Forelimb muscle (tissue), 1 donor: ENCODE data around the gene MOCS1. TPM values are rescaled to one million over a fixed set of nuclear protein-coding genes. Genes with fewer than 3 reads are reported as not detected.
"Not testable (repeated sequence)": the region's sequence is repeated elsewhere in the genome, so short reads cannot be mapped to it uniquely, and the experiment has no call there.

ENCODE experiments used
- DNase-seq: peaks from one replicate; pipeline ENCODE4 v3.0.0-alpha.2; 2013; ENCODE audit warnings: low read depth
- polyA plus RNA-seq: library from polyadenylated mRNA; unstranded; fragments of 120-200 nt; gene quantifications from one replicate; pipeline ENCODE4 v1.2.1, GENCODE V29; 2013; ENCODE audit not compliant: insufficient read length

Gene MOCS1
- 9.2 TPM for polyA plus RNA-seq

DNA sequence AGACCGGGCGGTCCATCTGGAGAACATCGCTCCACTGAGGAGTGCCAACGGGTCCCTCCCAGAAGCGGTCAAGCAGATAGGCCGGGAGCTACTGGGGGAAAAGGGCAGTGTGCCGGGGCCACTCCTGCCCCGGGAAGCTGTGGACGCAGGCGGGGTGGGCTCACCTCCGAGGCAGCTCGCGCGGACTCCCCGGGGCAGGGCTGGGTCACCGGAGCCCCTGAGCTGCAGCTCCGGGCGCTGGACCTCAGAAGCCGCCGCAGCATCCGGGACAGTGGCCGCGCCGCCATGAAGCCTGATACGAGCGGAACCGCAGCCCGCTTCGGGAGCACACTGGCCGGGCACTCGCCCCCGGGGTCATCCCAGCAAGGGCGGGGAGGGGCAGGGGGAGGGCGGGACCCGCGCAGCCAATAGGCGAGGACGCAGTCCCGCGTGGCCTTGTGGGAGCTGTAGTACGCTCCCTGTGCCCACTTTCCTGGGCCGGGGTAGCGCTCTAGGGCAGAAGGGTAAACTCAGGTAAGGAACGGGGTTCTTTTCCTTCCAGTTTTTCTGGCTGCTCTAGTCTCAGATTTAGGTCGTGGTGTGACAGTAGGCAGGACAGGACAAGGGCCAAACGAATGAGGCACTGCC, at the start of gene MOCS1:
Gene MOCS1 (minus strand): TSS at position 332 of the 627 bp plus-strand sequence. CDS start 45 bp downstream, at position 287.
- DNase-seq, result peak; percentile 9

DNA sequence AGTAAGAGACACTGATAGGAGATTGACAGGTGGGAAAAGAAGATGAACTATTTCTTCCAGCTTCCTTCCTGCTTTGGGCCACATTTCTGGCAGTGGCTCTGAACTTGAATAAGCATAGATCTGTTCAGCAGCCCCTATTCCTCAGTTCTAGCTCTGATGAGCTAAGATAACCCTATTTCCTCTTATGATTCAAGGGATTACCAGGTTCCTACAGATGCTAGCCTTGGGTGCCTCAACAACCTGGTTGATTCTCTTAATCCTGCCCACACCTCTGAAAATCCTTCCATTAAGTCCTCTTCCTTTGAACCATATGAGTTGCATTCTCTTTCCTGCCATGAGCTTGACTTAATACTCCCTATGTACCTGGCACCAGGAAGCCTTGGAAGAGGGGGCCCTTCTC, 49.8 kb upstream of the MOCS1 start:
- no peak for DNase-seq

DNA sequence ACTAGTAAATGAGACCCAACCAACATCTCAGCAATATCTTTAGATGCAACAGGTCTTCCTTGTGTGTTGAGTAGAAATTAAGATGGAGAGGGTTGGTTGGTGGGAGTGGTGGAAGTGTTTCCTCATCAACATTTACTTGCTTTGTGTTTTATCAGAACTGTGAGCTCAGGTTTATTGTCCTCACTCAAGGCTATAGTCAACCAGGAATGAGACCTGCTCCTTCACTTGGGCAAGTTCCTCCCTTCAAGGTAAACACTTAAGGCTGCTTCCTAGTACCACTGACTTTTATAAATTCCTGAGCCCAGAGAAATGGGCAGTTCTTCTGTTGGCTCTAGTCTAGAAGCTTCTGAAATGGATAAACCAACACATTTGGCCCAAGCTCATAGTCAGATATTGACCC, 48.9 kb upstream of the MOCS1 start:
- DNase-seq, result no peak

DNA sequence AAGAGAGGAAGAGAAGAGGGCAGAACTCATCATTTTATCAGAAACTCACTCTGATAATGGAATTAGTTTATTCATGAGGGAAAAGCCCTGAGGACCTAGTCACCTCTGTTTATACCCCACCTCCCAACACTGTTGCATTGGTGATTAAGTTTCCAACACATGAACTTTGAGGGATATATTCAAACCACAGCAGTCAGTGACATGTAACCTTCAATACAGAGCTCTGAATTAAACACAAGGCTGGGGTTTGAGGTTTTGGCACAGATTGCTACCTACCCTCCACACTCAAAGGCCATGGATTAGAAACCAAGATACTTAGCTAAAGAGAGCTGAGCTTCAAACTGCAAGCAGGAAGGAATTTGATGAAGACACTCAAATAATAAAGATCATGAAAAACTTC, 48.5 kb upstream of the MOCS1 start:
- DNase-seq, result no peak

DNA sequence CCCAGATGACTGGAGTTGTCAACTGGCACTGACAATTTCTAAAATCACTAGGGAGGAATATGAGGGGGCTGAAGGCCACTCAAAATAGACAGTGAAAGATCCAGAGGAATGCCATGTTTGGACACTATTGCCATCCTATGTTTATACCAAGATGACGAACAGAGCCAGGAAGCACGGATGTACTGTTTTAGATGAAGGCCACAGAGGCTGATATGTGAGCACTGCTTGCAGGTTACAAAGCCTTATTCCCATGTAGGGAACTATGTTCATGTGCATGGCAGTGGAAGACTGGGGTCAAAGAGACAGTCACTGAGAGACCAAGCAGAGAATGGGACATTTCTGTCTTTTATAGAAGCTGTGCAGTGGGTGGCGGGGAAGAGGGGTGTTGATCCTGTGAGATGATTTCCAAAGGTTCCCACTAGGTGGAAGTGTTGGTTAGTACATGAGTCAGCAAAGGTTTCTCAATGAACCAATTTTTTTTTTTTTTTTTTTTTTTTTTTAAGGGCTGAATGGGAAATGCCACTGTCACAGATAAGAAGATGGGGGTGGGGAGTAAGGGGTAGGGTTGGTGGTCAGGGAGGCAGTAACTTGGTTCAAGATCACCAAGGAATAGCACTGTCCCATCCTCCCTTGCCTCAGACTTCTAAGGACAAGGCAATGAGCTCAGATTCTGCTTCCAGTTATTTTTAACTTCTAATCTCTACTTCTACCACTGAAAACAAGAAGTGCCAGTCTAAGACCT, 46.7 kb upstream of the MOCS1 start:
- DNase-seq, result peak; percentile 28

DNA sequence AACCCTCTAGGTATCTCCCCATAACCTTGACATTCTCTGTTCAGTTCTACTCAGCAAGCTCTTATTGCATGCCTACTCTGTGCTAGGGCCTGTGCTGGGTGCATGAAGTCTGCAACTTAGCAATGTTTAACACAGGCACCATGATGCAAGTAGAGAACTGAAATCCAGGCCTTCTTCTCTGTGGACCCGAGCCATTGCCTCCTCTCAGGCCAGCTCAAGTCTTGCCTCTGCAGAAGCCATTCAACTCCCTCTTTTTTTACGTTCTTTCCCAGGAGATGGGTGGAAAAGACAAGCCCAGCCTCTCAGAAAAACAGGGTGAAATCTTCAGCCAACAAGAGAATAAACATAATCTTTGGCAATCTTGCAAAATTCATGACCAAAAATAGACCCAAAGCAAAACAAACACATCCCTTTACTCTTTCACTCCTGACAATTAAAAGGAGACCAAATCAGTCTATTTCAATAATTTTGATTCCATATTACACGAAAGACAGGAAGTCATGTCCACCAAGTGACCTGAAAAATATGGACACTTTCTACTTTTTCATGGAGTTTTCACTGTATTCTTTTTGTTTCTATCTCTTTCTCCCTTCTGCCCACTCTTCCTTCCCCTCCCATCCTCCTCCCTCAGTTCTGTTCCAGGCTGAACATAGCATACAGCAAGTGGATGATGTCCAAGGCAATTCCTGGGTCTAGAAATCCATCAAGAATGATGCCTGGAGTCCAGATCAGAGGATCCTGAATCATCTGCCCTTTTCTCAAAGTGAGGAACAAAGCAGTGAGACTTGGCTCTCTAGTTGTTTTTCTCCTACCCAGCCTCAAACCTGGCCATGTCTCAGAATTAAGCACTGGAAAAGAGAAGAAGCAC, 45.4 kb upstream of the MOCS1 start:
- no peak for DNase-seq

DNA sequence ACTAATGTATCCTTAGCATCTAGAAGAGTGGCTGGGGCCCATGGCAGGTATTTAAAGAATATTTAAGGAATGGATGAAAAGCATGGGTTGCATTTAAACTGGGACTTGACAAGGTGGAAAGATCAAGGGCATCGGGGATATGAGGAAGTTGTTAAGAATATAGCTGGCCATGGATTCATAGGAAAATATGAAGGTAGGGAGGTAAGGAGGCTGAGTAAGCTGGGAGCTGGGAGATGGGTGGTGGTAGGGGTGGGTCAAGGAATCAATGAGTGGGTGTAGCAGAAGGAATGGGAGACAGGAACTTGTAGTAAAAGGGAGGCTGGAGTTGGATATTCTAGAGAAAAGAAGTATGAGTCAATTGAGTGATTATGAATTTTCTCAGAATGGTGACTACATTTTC, 44.0 kb upstream of the MOCS1 start:
- DNase-seq, result no peak

DNA sequence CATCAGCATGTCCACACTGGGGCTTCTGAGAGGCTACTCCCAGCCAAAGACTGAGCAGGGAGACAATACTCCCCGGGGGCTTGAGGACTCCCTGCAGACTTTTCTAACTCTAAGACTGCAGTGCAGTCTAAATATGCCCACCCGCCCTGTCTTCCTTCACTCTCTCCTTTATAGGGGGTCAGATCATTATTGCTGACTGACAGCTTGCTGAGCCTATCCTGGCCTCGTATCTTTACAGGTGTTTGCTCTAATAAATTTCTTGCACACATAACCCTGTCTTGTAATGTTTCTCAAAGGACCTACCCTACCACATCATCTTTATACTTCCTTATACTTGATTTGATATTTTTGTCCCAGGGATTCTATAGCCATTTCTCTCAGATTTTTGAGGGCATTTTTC, 39.4 kb upstream of the MOCS1 start:
- no peak for DNase-seq

DNA sequence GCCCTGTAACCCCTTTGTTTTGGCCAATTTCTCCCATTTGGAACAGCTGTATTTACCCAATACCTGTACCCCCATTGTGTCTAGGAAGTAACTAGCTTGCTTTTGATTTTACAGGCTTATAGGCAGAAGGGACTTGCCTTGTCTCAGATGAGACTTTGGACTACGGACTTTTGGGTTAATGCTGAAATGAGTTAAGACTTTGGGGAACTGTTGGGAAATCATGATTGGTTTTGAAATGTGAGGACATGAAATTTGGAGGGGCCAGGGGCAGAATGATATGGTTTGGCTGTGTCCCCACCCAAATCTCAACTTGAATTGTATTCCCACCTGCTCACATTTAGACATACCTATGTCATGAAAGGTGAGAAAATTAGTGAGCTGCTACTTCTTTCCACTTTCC, 38.5 kb upstream of the MOCS1 start:
- not testable (repeated sequence) for DNase-seq

DNA sequence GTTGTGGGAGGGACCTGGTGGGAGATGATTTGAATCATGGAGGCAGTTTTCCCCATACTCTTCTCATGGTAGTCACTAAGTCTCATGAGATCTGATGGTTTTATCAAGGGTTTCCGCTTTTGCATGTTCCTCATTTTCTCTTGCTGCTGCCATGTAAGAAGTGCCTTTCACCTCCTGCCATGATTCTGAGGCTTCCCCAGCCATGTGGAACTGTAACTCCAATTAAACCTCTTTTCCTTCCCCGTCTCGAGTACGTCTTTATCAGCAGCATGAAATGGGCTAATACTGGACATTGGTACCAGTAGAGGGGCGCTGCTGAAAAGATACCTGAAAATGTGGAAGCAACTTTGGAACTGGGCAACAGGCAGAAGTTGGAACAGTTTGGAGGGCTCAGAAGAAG, 36.9 kb upstream of the MOCS1 start:
- not testable (repeated sequence) for DNase-seq

DNA sequence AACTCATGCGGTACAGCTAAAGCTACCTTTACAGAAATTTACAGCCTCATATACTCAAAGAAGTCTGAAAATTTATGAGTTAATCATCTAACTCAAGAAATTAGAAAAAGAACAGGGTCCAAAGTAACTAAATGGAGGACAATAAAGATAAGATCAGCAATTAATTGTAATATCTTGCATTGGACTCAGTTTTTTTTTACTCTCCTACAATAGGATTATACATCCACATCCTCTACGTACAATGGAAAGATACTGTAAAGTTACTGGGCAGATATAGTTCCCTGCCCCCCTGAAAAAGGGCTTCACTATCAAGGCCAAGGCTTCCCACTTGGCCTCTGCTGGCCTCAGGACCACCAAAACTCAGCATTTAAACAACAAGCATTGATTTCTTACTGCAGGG, 31.5 kb upstream of the MOCS1 start:
- DNase-seq, result no peak

DNA sequence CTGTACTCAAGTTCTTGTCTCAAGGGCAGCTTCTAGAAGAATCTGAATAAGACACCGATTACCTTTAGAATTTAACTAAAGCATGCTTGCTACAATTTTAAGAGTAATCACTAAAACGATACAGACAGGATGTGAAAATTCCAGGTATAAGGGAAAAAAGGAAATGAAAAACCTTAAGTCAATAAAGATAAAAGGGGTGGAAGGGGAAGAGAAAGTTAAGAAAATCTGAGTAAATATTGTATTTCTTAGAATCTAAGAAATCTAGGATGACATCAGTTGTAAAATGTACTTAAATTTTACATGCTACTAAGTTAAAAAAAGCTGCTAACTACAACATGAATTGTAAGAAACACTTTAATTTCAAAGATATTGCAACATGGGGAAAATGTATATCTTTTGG, 30.3 kb upstream of the MOCS1 start:
- no peak for DNase-seq

DNA sequence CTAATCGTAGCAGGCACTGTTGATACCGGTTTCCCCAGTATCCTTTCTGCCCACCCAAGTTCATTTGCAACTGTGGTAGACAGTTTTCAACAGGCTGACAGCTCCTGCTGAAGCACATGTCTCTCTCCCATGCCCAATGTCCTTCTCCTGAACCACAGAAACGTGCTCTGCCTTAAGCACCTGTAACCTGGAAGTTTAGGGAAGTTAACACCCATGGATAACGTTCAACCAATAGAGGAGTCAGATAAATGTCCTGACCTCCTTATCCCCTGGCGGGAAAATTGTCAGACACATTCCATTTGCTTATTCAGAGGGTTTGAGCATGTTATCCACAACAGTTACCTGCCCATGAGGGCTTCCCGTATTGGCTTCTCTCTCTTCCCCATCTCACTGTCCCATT, 29.8 kb upstream of the MOCS1 start:
- no peak for DNase-seq

DNA sequence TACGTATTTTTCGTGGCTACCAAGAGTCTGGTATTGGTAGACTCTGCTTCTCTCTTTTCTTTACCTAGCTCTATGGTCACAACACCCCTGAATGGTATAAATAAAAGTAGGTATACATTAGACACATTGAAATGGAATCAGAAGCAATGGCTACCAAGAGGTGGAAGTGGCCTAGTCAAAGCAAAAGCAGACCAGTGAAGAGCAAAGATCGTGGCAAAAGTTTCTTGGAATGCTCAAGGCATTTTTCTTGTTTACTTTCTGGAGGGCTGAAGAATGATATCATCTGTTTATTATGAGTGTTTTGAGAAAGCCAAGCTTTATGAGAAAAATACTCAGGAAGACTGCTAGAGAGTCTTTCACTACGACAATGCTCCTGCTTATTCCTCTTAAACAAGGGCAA, 28.6 kb upstream of the MOCS1 start:
- no peak for DNase-seq

DNA sequence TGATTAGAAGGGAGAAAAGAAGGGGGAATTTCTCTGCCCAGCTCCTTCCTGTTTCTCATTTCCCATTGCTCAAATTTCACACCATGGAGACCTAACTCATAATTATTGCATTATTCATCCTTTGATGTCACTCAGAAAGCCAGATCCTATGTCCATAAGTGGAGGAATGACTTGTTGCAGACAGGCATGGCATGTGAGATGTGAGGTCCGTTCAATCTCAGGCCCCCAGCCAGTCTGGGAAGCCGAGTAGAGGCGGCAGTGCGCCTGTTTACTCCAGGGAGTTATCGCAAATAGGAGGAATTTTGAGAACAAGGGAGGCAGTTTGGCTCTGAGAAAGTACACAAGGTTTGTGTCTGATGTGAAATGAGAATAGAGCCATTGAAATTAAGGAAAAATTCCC, 26.9 kb upstream of the MOCS1 start:
- no peak for DNase-seq

DNA sequence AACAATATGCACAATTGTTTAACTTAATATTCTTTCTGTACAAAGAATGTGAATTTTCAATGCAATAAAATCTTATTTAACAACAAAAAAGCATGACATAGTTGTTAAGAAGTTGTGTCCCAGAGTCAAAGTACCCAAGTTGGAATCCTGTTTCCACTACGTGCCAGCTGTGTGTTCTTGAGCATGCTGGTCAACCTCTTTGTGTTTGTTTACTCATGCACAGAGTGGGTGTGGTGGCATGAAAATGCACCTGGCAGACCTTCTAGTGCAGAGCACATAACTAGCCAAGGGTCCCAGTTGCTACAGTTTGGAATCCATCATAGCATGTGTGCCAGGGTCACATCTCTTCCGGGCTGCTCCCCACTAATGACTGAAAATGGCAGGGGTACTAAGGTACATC, 24.7 kb upstream of the MOCS1 start:
- no peak for DNase-seq

DNA sequence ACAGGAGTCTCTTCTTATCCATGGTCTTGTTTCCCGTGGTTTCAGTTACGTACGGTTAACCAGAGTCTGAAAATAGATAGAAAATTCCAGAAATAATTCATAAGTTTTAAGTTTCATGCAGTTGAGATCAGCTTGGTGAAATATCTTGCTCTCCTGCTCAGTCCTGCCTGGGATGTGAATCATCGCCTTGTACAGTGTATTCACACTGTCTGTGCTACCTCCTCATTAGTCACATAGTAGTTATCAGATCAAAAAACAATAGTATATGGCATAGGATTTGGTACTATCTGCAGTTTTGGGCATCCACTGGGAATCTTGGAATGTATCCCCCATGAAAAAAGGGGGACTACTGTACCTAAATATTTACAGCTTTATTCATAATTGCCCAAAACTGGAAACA, 22.7 kb upstream of the MOCS1 start:
- no peak for DNase-seq

DNA sequence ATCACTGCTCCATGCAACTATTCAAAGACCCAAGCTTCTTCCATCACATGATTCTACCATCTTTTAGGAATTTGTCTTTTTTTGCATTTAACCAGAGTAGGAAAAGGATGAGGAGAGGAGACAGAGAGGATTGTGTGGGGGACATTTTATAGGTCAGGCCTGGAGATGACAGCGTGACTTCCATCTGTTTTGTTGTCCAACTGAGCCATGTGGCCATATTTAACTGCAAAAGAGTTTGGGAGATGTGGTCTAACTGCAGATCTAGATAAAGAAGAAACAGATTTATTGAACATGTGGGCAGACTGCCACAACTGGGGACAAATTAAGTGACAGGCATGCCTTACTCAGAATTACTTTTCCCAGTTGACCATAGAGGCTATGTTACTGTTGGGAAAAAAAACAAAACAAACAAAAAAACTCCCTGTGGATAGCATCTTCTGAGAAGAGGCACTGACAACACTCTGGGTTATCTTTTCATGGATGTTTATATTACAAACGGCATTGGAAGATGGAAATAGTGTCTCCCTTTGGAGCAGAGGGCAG, 18.9 kb upstream of the MOCS1 start:
- no peak for DNase-seq

DNA sequence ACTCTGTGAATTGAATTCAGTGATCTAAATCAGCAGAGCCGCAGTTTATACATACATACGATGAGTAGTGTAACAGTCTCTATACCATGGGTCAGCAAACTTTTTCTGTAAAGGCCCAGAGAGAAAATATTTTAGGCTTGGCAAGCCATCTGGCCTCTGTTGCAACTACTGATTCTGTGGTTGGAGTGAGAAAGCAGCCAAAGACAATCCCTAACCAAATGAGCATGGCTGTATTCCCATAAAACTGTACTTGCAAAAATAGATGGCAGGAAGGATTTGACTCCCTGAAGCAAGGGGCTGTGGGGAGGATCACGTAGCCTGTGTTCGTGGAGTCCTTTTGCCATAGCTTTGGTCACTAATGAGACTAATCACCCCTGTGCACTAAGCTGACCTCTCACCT, 17.9 kb upstream of the MOCS1 start:
- no peak for DNase-seq

DNA sequence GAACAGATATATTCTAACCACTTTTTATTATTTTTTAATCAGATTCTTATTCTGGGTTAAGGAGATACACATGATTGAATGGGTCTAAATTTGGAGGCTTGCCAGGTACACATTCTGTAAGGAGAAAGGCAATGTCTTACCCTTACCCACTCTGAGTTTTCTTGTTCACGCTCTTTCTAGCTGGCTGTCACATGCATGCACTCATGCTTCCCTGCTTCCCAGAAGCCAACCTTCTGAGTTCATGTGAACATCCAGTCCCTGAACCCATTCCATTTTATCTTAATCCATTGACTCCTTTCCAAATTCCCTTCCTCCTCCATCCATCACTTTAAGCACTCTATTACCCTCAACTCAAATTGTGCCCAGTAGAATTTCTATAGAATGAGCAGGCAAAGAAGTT, 17.5 kb upstream of the MOCS1 start:
- DNase-seq, result no peak

DNA sequence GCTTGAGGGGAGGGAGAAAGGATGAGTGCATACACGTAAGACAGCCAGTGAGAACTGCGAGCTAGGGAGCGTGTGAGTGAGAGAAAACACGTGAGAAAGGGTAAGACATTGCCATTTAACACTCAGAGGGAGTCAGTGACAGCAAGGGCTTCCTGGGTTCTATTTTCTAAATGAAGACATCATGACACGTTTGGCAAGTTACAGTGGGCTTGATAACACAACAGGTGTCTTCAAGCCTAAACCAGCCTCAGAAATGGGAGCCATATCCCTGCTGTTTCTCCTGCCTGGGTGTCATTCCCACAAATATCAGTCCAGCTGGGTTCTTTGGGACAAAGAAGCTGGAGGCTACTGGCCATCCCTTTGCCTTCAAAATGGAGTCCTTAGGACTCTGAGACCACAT, 16.9 kb upstream of the MOCS1 start:
- DNase-seq, result no peak

DNA sequence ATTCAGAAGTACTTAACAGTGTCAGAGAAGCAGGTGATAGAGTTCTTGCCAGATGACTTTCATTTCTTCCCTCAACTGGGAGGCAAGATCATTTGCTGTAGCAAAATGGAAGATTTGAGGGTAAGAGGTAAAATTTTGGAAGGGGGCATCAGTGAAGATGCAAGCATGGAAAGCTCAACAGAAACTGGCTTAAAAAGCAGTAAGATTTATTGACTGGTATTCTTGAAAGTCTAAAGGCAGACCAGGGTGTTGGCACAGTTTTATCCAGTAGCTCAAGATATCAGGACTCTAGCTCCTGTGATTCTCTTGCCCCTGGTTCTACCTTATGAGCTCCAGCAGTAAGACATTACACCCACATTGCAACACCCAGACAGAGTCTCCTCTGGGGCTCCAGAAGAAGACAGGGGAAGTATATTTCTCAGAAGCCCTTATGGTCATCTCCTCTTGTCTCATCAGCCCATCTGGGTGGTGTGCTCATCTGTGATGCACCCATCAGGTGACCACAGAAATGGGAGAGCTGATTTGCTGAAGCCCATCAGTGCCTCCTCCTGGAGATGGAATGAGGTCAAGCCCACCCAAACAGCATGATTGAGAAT, 16.0 kb upstream of the MOCS1 start:
- DNase-seq, result no peak
